ENCODE measurements around the gene PLXNA3.

- no peak for TF ChIP-seq EZH2 (IDR thresholded peaks at IDR 0.05)
- TF ChIP-seq, protein P1, sequence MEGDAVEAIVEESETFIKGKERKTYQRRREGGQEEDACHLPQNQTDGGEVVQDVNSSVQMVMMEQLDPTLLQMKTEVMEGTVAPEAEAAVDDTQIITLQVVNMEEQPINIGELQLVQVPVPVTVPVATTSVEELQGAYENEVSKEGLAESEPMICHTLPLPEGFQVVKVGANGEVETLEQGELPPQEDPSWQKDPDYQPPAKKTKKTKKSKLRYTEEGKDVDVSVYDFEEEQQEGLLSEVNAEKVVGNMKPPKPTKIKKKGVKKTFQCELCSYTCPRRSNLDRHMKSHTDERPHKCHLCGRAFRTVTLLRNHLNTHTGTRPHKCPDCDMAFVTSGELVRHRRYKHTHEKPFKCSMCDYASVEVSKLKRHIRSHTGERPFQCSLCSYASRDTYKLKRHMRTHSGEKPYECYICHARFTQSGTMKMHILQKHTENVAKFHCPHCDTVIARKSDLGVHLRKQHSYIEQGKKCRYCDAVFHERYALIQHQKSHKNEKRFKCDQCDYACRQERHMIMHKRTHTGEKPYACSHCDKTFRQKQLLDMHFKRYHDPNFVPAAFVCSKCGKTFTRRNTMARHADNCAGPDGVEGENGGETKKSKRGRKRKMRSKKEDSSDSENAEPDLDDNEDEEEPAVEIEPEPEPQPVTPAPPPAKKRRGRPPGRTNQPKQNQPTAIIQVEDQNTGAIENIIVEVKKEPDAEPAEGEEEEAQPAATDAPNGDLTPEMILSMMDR (IDR thresholded peaks at IDR 0.05), result no peak
Measured at GRCh38 chrX:154408659-154409221, 49.3 kb upstream of the PLXNA3 start.

All from neural progenitor cell (in vitro differentiated cells).